Fibroblast of lung (primary cell): ENCODE data around the gene BCL7A.

Experiments used
- EZH2 ChIP-seq: IDR thresholded peaks from 2 replicates; pipeline ENCODE4 v1.5.1; 2012; ENCODE audit warnings: low read length, control low read depth, mild to moderate bottlenecking; ENCODE audit errors: missing control alignments
- TF ChIP-seq, protein P1 (sequence below), 2 donors: IDR thresholded peaks in 1 of 2; conservative IDR thresholded peaks in 1 of 2; 1 replicate in 1 of 2; 2 replicates in 1 of 2; pipeline ENCODE4 v1.5.1; 2011 to 2012; ENCODE audit warnings: low read length in 2 of 2, control low read depth in 1 of 2, inconsistent platforms in 1 of 2, low read depth in 1 of 2, mild to moderate bottlenecking in 1 of 2

DNA sequence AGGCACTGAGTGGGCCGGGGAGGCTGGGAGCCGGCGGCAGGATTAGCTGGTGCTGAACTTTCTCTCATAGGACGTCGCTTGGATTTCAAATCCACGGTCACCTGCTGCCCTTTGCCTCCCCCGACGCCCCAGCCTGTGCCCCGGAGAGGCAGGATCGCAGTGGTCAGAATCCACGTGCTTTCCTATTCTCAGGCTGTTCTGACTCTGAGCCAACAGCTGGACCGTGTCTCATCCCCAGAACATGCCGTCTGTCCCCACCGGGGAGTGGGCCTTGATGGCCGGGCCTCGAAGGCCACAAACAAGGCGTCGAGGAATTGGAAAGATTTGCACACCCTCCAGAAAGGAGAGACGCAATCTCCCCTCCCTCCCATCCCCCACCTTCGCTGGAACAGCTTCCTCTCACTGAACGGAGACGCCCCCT lies 38.4 kb downstream of the BCL7A start:
- TF ChIP-seq, protein P1, sequence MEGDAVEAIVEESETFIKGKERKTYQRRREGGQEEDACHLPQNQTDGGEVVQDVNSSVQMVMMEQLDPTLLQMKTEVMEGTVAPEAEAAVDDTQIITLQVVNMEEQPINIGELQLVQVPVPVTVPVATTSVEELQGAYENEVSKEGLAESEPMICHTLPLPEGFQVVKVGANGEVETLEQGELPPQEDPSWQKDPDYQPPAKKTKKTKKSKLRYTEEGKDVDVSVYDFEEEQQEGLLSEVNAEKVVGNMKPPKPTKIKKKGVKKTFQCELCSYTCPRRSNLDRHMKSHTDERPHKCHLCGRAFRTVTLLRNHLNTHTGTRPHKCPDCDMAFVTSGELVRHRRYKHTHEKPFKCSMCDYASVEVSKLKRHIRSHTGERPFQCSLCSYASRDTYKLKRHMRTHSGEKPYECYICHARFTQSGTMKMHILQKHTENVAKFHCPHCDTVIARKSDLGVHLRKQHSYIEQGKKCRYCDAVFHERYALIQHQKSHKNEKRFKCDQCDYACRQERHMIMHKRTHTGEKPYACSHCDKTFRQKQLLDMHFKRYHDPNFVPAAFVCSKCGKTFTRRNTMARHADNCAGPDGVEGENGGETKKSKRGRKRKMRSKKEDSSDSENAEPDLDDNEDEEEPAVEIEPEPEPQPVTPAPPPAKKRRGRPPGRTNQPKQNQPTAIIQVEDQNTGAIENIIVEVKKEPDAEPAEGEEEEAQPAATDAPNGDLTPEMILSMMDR (conservative IDR thresholded peaks at IDR 0.05 in 1 of 2, IDR thresholded peaks at IDR 0.05 in 1 of 2; ENCODE audit: low read depth in 1 of 2, low read length in 2 of 2) = no peak
- TF ChIP-seq EZH2 = no peak
